Measurements from ENCODE around the gene ADCY10.
A peak's percentile ranks its signal among the peaks of the same experiment; 100 is the strongest.

Gene ADCY10

GRCh38 chr1:167862432-167863076, 51.4 kb downstream of the ADCY10 start:
- H2BK120ac ChIP-seq (ENCODE audit: insufficient read depth, low read length, poor library complexity) = peak overlapping the region; percentile 65
- H2AFZ ChIP-seq (ENCODE audit: insufficient read depth, low read length, poor library complexity) = no peak overlapping the region
- H3K9ac ChIP-seq (ENCODE audit: low read length) = no peak overlapping the region
- H4K91ac ChIP-seq (ENCODE audit: low read depth, low read length) = peak overlapping the region; percentile 66
- H3K36me3 ChIP-seq (ENCODE audit: control insufficient read depth in 1 of 2, insufficient read depth in 2 of 2, low read length in 2 of 2) = no peaks in the 10 kb centered on the region
- no peak overlapping the region for H3K4me2 ChIP-seq (ENCODE audit: low read length)
- H2AK5ac ChIP-seq (ENCODE audit: low read length) = peak overlapping the region; percentile 70
- peak overlapping the region; percentile 93 for H3K27ac ChIP-seq (ENCODE audit: low read depth, low read length)
- peaks cover 7% of the 10 kb centered on the region for H3K79me2 ChIP-seq (ENCODE audit: control insufficient read depth, insufficient read depth, low read length, poor library complexity)
- no peak overlapping the region for H3K4ac ChIP-seq (ENCODE audit: low read depth, low read length)
- WGBS (ENCODE audit: extremely low coverage, insufficient coverage, insufficient read length) = no CpG with 5 or more reads among the region's 1 CpG
- DNase-seq = peak in 1 of 2 donors; percentile 26
- H3K23ac ChIP-seq (ENCODE audit: low read length) = no peak overlapping the region
- H2BK5ac ChIP-seq (ENCODE audit: low read depth, low read length, poor library complexity) = peak overlapping the region; percentile 74
- H3K4me3 ChIP-seq (ENCODE audit: low read depth, low read length) = no peak overlapping the region
- no peak overlapping the region for H4K8ac ChIP-seq (ENCODE audit: low read depth, low read length)
- H3K14ac ChIP-seq (ENCODE audit: low read length) = peak overlapping the region; percentile 9
- peaks cover 2% of the 10 kb centered on the region in 2 experiments for H3K4me1 ChIP-seq (ENCODE audit: control insufficient read depth in 1 of 2, insufficient read depth in 2 of 2, low read length in 2 of 2)
- H3K9me3 ChIP-seq (ENCODE audit: insufficient read depth, low read depth, low read length) = no peaks in the 10 kb centered on the region
- peak overlapping the region; percentile 94 for H2BK12ac ChIP-seq (ENCODE audit: low read length)
- H4K12ac ChIP-seq (ENCODE audit: low read depth, low read length) = no peak overlapping the region
- peaks cover 19% of the 10 kb centered on the region for H3K79me1 ChIP-seq (ENCODE audit: low read length)
- no peaks in the 10 kb centered on the region for H3K27me3 ChIP-seq (ENCODE audit: insufficient read depth, low read length)
- H3K18ac ChIP-seq (ENCODE audit: low read length) = no peak overlapping the region

- no peak overlapping the region for H3K4ac ChIP-seq (ENCODE audit: low read depth, low read length)
- no peaks in the 10 kb centered on the region for H3K36me3 ChIP-seq (ENCODE audit: control insufficient read depth in 1 of 2, insufficient read depth in 2 of 2, low read length in 2 of 2)
- DNase-seq = no peak
- H3K4me2 ChIP-seq (ENCODE audit: low read length) = no peak overlapping the region
- peak overlapping the region; percentile 70 for H2AK5ac ChIP-seq (ENCODE audit: low read length)
- no peak overlapping the region for H3K9ac ChIP-seq (ENCODE audit: low read length)
- no peak overlapping the region for H4K12ac ChIP-seq (ENCODE audit: low read depth, low read length)
- H3K27ac ChIP-seq (ENCODE audit: low read depth, low read length) = no peak overlapping the region
- H4K91ac ChIP-seq (ENCODE audit: low read depth, low read length) = peak overlapping the region; percentile 73
- H2BK120ac ChIP-seq (ENCODE audit: insufficient read depth, low read length, poor library complexity) = peak overlapping the region; percentile 65
- no CpG with 5 or more reads among the region's 8 CpGs for WGBS (ENCODE audit: extremely low coverage, insufficient coverage, insufficient read length)
- no peak overlapping the region for H3K18ac ChIP-seq (ENCODE audit: low read length)
- H3K4me1 ChIP-seq (ENCODE audit: control insufficient read depth in 1 of 2, insufficient read depth in 2 of 2, low read length in 2 of 2) = peaks cover 2 to 4% of the 10 kb centered on the region in 2 experiments
- H3K4me3 ChIP-seq (ENCODE audit: low read depth, low read length) = no peak overlapping the region
- H3K9me3 ChIP-seq (ENCODE audit: insufficient read depth, low read depth, low read length) = no peaks in the 10 kb centered on the region
- no peaks in the 10 kb centered on the region for H3K27me3 ChIP-seq (ENCODE audit: insufficient read depth, low read length)
- H3K79me1 ChIP-seq (ENCODE audit: low read length) = peaks cover 19% of the 10 kb centered on the region
- peak overlapping the region; percentile 94 for H2BK12ac ChIP-seq (ENCODE audit: low read length)
- H3K79me2 ChIP-seq (ENCODE audit: control insufficient read depth, insufficient read depth, low read length, poor library complexity) = peaks cover 7% of the 10 kb centered on the region
- no peak overlapping the region for H3K14ac ChIP-seq (ENCODE audit: low read length)
- peak overlapping the region; percentile 74 for H2BK5ac ChIP-seq (ENCODE audit: low read depth, low read length, poor library complexity)
- no peak overlapping the region for H3K23ac ChIP-seq (ENCODE audit: low read length)
- H4K8ac ChIP-seq (ENCODE audit: low read depth, low read length) = no peak overlapping the region
- no peak overlapping the region for H2AFZ ChIP-seq (ENCODE audit: insufficient read depth, low read length, poor library complexity)
Observed at GRCh38 chr1:167861664-167862381, 52.1 kb downstream of the ADCY10 start.

GRCh38 chr1:167860231-167860923, 53.6 kb downstream of the ADCY10 start:
- H3K27ac ChIP-seq (ENCODE audit: low read depth, low read length) = no peak overlapping the region
- H2BK12ac ChIP-seq (ENCODE audit: low read length) = no peak overlapping the region
- H3K18ac ChIP-seq (ENCODE audit: low read length) = no peak overlapping the region
- no peak for DNase-seq
- H2AFZ ChIP-seq (ENCODE audit: insufficient read depth, low read length, poor library complexity) = no peak overlapping the region
- no peaks in the 10 kb centered on the region for H3K27me3 ChIP-seq (ENCODE audit: insufficient read depth, low read length)
- no peak overlapping the region for H2AK5ac ChIP-seq (ENCODE audit: low read length)
- H4K8ac ChIP-seq (ENCODE audit: low read depth, low read length) = no peak overlapping the region
- peaks cover 7% of the 10 kb centered on the region for H3K79me2 ChIP-seq (ENCODE audit: control insufficient read depth, insufficient read depth, low read length, poor library complexity)
- H3K4ac ChIP-seq (ENCODE audit: low read depth, low read length) = no peak overlapping the region
- no peak overlapping the region for H4K12ac ChIP-seq (ENCODE audit: low read depth, low read length)
- H3K79me1 ChIP-seq (ENCODE audit: low read length) = peaks cover 19% of the 10 kb centered on the region
- H3K4me1 ChIP-seq (ENCODE audit: control insufficient read depth in 1 of 2, insufficient read depth in 2 of 2, low read length in 2 of 2) = peaks cover 3 to 6% of the 10 kb centered on the region in 2 experiments
- no peak overlapping the region for H2BK5ac ChIP-seq (ENCODE audit: low read depth, low read length, poor library complexity)
- H3K4me2 ChIP-seq (ENCODE audit: low read length) = no peak overlapping the region
- no peaks in the 10 kb centered on the region for H3K36me3 ChIP-seq (ENCODE audit: control insufficient read depth in 1 of 2, insufficient read depth in 2 of 2, low read length in 2 of 2)
- H3K9ac ChIP-seq (ENCODE audit: low read length) = no peak overlapping the region
- H3K14ac ChIP-seq (ENCODE audit: low read length) = no peak overlapping the region
- H4K91ac ChIP-seq (ENCODE audit: low read depth, low read length) = no peak overlapping the region
- H3K4me3 ChIP-seq (ENCODE audit: low read depth, low read length) = no peak overlapping the region
- no peaks in the 10 kb centered on the region for H3K9me3 ChIP-seq (ENCODE audit: insufficient read depth, low read depth, low read length)
- no peak overlapping the region for H2BK120ac ChIP-seq (ENCODE audit: insufficient read depth, low read length, poor library complexity)
- no peak overlapping the region for H3K23ac ChIP-seq (ENCODE audit: low read length)

- Histone ChIP-seq H3K4me1 (ENCODE audit: control insufficient read depth in 1 of 2, insufficient read depth in 2 of 2, low read length in 2 of 2) (peaks cover 5 to 11% of the 10 kb centered on the region in 2 experiments), H2BK120ac (ENCODE audit: insufficient read depth, low read length, poor library complexity) (no peak overlapping the region), H3K4me2 (ENCODE audit: low read length) (no peak overlapping the region), H3K14ac (ENCODE audit: low read length) (no peak overlapping the region), H2BK12ac (ENCODE audit: low read length) (no peak overlapping the region), H3K27me3 (ENCODE audit: insufficient read depth, low read length) (no peaks in the 10 kb centered on the region), H4K8ac (ENCODE audit: low read depth, low read length) (no peak overlapping the region), H3K4me3 (ENCODE audit: low read depth, low read length) (no peak overlapping the region), H4K12ac (ENCODE audit: low read depth, low read length) (no peak overlapping the region), H3K9ac (ENCODE audit: low read length) (no peak overlapping the region), H2AFZ (ENCODE audit: insufficient read depth, low read length, poor library complexity) (no peak overlapping the region), H3K79me1 (ENCODE audit: low read length) (peaks cover 6% of the 10 kb centered on the region), H4K91ac (ENCODE audit: low read depth, low read length) (no peak overlapping the region), H3K23ac (ENCODE audit: low read length) (no peak overlapping the region), H3K4ac (ENCODE audit: low read depth, low read length) (no peak overlapping the region), H3K9me3 (ENCODE audit: insufficient read depth, low read depth, low read length) (no peaks in the 10 kb centered on the region), H3K36me3 (ENCODE audit: control insufficient read depth in 1 of 2, insufficient read depth in 2 of 2, low read length in 2 of 2) (no peaks in the 10 kb centered on the region), H3K27ac (ENCODE audit: low read depth, low read length) (no peak overlapping the region), H3K18ac (ENCODE audit: low read length) (no peak overlapping the region), H2AK5ac (ENCODE audit: low read length) (no peak overlapping the region), H3K79me2 (ENCODE audit: control insufficient read depth, insufficient read depth, low read length, poor library complexity) (no peaks in the 10 kb centered on the region), H2BK5ac (ENCODE audit: low read depth, low read length, poor library complexity) (no peak overlapping the region)
- WGBS (ENCODE audit: extremely low coverage, insufficient coverage, insufficient read length) = no CpG with 5 or more reads among the region's 7 CpGs
- DNase-seq = no peak
Observed at GRCh38 chr1:167856711-167857418, 57.1 kb downstream of the ADCY10 start.

Data from trophoblast cell (in vitro differentiated cells and primary cell).